ENCODE measurements around the gene LIN28A.

Gene LIN28A

DNA sequence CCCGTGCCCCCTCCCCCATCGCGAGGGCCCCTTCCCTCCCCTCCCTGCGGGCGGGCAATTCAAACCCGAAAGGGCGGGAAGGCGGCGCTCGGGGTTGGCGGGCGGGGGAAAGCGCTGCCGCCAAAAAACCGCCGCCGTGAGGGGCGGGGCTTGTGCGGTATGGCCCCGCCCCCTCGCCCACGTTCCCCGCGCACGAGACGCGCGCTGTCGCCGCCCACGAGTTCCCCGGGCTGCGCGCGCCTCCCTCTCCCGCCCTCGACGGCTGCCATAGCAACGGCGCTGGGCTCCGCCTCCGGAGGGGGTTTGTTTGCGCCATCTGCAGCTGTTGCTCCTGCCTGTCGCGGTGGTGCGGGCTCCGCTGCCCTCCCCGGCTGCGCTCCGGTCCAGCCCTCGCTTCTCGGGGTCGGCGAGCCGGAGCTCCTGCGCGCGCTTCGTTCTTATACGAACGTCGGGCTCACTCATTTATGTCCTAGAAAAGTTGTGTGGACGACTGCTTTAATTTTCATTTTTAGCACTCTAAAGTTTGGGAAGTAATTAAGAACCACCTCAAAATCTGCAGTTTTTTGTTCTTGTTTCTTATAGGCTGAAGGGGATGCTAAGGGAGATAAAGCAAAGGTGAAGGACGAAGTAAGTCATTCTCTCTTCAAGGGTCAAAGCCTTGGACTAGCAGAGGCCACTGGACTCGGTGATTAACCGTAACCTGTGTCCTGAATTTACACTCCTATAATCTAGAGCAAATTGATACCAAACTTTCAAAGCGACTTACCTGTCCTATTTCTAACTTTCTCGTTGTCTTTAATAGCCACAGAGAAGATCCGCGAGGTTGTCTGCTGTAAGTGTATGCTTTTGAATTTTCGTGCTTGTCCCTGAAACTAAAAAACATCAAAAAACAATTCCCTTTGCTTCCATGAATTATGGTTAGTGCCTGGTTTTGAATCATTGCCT lies 62.6 kb downstream of the LIN28A start:
- TF ChIP-seq FOXP2 (optimal IDR thresholded peaks at IDR 0.05; ENCODE audit: borderline replicate concordance, extremely low read depth, extremely low read length, insufficient read depth) = peak; percentile 90
- TF ChIP-seq SIN3A (IDR thresholded peaks at IDR 0.05; ENCODE audit: borderline replicate concordance, insufficient read depth, low read length) = peak; percentile 83; the same call in 1 of the 2 replicates
- TF ChIP-seq, protein P1, sequence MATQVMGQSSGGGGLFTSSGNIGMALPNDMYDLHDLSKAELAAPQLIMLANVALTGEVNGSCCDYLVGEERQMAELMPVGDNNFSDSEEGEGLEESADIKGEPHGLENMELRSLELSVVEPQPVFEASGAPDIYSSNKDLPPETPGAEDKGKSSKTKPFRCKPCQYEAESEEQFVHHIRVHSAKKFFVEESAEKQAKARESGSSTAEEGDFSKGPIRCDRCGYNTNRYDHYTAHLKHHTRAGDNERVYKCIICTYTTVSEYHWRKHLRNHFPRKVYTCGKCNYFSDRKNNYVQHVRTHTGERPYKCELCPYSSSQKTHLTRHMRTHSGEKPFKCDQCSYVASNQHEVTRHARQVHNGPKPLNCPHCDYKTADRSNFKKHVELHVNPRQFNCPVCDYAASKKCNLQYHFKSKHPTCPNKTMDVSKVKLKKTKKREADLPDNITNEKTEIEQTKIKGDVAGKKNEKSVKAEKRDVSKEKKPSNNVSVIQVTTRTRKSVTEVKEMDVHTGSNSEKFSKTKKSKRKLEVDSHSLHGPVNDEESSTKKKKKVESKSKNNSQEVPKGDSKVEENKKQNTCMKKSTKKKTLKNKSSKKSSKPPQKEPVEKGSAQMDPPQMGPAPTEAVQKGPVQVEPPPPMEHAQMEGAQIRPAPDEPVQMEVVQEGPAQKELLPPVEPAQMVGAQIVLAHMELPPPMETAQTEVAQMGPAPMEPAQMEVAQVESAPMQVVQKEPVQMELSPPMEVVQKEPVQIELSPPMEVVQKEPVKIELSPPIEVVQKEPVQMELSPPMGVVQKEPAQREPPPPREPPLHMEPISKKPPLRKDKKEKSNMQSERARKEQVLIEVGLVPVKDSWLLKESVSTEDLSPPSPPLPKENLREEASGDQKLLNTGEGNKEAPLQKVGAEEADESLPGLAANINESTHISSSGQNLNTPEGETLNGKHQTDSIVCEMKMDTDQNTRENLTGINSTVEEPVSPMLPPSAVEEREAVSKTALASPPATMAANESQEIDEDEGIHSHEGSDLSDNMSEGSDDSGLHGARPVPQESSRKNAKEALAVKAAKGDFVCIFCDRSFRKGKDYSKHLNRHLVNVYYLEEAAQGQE (IDR thresholded peaks at IDR 0.05; ENCODE audit: insufficient read depth in 1 of 2, low read depth in 2 of 2, low read length in 2 of 2) = no peak

DNA sequence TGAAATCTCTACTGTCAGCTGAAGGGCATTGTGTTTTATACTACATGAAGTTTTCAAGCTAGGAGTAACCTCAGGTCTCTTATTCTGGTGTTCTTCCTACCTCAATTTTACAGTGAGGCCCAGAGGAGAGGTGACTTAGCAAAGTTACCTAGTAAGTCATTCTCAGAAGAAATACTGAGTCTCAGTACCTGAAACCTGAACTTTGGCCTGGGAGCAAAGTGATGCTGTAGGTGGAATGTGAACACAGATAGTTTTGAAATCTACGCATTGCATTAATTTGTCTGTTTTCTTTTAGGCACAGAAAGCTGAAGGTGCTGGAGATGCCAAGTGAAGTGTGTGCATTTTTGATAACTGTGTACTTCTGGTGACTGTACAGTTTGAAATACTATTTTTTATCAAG lies 64.2 kb downstream of the LIN28A start:
- TF ChIP-seq FOXP2 (optimal IDR thresholded peaks at IDR 0.05; ENCODE audit: borderline replicate concordance, extremely low read depth, extremely low read length, insufficient read depth) = no peak
- TF ChIP-seq, protein P1 (IDR thresholded peaks at IDR 0.05; ENCODE audit: insufficient read depth in 1 of 2, low read depth in 2 of 2, low read length in 2 of 2) = no peak
- TF ChIP-seq TAF1 (IDR thresholded peaks at IDR 0.05; ENCODE audit: borderline replicate concordance, insufficient read depth, low read length) = no peak

DNA sequence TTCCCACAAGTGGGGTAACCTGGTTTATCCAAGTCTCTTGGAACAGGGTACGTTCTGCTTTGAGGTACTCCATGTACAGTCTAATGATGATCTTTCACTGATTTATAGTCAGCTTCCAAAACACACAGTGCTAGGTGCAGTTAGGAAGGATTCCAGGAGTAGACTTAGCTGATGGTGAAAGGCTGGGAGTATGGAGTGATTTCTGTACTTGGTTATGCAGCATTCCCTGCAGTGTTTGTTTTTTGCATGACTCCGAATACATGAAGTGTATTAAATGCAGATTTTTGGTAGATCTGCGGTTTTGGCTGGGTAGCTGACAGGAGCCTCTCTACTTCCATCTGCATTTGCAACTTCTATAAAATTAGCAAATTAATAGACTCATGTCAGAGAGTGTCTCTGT lies 65.4 kb downstream of the LIN28A start:
- TF ChIP-seq TAF1 (IDR thresholded peaks at IDR 0.05; ENCODE audit: borderline replicate concordance, insufficient read depth, low read length) (no peak), SIN3A (IDR thresholded peaks at IDR 0.05; ENCODE audit: borderline replicate concordance, insufficient read depth, low read length) (no peak), FOXP2 (optimal IDR thresholded peaks at IDR 0.05; ENCODE audit: borderline replicate concordance, extremely low read depth, extremely low read length, insufficient read depth) (no peak), POLR2AphosphoS5 (IDR thresholded peaks at IDR 0.05; ENCODE audit: low read depth, low read length) (no peak)
- TF ChIP-seq, protein P1 (IDR thresholded peaks at IDR 0.05; ENCODE audit: insufficient read depth in 1 of 2, low read depth in 2 of 2, low read length in 2 of 2) = no peak

DNA sequence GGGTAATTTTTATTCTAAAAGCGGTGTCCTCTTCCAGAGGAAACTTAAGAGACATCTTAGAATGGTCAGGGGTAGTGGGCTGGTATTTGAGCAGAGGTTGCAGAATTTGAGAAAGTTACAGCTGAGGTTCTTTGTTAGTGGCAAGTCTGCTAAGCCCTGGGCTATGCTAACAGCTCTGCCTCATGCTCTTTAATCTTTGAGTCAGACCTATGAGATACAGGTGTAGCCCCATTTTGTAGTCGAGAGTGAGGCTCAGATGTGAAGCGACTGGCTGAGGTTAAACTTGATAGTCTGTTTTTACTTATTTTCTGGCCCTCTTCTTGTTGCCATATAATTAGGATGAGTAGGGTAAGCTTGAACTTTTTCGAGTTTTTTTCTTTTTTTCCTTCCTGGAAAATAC lies 66.3 kb downstream of the LIN28A start:
- TF ChIP-seq, protein P1 (IDR thresholded peaks at IDR 0.05; ENCODE audit: insufficient read depth in 1 of 2, low read depth in 2 of 2, low read length in 2 of 2) = no peak
